Superior temporal gyrus (tissue), 1 donor: ENCODE results near the gene ZNF836.

Experiments
- DNase-seq: peaks from one replicate; pipeline ENCODE4 v3.0.0-alpha.2; 2016; ENCODE audit errors: extremely low spot score

ZNF836 gene

GRCh38 chr19:52188822-52189734 lies 17.7 kb upstream of the ZNF836 start:
- DNase-seq: peak; percentile 59

DNA sequence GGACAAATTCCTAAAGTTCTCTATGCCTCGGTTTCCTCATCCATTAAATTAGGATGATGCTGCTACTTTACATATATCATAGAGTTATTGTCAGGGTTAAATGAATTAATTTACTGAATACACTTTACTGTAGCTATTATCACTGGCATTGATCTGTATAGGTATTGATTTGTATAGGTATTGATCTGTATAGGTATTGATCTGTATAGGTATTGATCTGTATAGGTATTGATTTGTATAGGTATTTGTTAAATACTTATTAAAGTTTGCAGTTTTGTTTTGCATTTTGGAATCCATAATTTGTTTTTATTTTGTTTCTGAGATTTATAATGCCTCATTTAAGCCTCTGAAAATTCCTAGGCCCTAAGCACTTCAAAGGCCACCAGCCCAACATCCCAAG lies 16.0 kb upstream of the ZNF836 start:
- no peak for DNase-seq

GRCh38 chr19:52176574-52176973 lies 5.2 kb upstream of the ZNF836 start:
- no peak for DNase-seq

- DNase-seq: no peak
These were observed 926 bp upstream of the ZNF836 start for GRCh38 chr19:52172347-52172746.

DNA sequence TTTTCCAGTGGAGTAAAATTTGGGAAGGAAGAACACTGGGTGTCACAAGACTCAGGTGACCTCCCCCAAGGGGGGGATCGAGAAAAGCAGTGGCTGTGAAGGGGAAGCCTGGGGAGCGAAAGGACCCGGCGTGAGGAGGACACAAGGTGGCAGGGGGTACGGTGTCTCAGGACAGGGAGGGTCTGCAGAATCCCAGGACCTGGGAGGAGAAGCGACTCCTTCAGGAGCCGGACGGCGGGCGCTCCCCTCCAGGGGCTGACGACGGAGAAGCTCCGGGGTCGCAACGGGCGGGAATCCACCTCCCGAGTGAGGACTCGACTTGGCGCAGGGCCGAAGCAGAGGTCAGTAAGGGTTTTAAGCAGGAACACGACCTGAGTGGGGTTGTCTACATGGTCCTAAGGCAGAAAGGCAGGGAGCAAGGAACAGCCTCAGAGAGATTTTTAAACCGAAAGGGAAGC lies 529 bp downstream of the ZNF836 start:
- DNase-seq: peak; percentile 6

- DNase-seq: no peak
These were observed 1.1 kb downstream of the ZNF836 start for GRCh38 chr19:52170304-52170703.

DNA sequence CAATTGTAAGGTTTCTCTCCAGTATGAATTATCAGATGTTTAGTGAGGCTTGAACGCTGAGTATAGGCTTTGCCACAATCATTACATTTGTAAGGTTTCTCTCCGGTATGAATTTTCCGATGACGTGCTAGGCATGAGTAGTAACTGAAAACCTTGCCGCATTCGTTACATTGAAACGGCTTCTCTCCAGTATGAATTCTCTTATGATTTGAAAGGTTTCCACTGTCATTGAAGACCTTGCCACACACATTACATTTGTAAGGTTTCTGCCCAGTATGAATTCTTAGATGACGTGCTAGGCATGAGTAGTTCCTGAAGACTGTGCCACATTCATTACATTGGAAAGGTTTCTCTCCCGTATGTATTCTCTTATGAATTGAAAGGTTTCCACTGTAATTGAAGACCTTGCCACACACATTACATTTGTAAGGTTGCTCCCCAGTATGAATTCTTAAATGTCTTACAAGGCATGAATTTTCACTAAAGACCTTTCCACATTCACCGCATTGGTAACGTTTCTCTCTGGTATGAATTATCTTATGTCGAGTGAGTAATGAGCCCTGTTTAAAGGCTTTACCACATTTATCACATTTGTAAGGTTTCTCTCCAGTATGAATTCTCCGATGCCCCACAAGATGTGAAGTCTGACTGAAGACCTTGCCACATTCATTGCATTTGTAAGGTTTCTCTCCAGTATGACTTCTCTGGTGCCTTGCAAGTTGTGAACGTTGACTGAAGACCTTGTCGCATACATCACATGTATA lies 15.6 kb downstream of the ZNF836 start:
- no peak for DNase-seq

GRCh38 chr19:52148256-52148655 lies 23.2 kb downstream of the ZNF836 start:
- no peak for DNase-seq

- DNase-seq: no peak
These were observed 29.3 kb downstream of the ZNF836 start for GRCh38 chr19:52142001-52142595.

DNA sequence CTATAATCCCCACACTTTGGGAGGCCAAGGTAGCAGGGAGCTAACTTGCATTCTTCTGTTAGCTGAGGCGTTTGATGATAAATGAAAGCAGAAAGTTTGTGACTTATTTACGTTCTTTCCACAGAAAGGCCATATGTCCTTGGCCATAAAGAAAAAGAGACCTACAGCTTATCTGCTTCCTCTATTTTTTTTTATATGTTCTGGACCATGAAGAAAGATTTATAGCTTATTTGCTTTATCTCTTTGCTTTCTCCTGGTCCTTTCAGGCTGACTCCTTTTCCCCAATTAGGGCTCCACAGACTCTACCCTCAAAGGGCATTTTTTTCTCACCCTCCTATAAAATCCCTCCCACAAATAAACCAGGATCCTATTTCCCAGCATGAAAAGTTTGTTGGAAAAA lies 30.2 kb downstream of the ZNF836 start:
- no peak for DNase-seq

- DNase-seq: no peak
These were observed 31.2 kb downstream of the ZNF836 start for GRCh38 chr19:52140032-52140710.

DNA sequence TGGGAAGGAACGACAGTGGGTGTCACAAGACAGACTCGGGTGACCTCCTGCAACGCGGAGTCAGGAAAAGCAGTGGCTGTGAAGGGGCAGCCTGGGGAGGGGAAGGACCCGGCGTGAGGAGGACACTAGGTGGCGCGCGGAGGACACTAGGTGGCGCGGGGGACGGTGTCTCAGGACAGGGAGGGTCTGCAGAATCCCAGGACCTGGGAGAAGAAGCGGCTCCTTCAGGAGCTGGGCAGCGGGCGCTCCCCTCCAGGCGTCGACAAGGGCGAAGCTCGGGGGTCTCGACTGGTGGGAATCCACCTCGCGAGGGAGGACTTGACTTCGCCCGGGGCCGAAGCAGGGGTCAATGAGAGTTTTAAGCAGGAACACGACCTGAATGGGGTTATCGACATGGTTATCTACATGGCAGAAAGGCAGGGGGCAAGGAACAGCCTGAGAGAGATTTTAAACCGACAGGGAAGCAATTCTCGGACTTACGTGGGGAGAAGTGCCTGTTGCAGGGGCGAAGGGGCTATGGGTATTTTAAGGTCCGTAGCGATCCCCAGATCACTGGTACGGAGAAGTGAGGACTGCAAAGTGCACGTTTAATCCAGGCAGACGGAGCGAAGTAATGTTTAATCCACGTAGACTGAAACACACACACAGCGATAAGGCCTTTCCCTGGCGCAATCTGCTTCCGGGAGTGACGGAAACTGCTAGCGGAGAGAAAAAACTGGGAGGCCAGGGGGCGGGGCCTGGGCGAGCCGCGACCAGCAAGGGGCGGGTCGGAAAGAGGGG lies 32.0 kb downstream of the ZNF836 start, which contains the start of gene ZNF616:
Gene ZNF616 (minus strand): TSS at position 687 of the 780 bp plus-strand sequence. CDS start 9,426 bp downstream, outside the sequence.
- peak; percentile 95 for DNase-seq

- DNase-seq: no peak
These were observed 32.5 kb downstream of the ZNF836 start for GRCh38 chr19:52138983-52139251.

DNA sequence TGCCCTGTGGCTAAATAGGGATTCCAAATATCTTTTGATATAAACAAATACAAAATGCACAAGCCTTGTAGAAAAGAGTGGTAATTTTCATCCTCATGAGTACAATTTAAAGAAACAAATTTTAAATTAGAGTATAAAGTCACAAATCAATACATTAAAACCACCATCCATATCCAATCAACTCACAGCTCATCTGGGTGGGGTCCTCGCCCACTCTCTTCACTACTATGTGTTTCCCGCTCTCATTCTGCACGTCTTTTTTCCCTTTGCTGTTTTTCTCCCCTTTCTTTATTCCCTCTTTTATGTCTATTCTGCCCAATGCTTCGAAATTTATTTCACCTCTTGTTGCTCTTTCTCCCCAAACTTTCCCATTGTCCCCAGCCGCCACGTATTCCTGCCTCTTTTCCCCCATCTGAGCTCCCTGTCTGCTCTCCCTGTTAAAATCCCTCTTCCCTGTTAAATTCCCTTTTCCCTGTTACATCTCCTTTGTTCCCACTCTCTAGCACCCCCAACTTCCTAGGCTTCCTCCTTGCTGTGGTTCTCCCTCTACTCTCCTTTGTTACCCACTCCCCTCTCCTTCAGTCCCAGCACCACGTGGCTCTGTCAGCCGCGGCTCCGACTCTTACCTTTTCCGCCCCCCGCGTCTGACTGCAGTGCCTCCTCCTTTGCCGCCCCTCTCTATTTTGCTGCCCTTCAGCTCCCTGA lies 33.0 kb downstream of the ZNF836 start:
- DNase-seq: no peak

DNA sequence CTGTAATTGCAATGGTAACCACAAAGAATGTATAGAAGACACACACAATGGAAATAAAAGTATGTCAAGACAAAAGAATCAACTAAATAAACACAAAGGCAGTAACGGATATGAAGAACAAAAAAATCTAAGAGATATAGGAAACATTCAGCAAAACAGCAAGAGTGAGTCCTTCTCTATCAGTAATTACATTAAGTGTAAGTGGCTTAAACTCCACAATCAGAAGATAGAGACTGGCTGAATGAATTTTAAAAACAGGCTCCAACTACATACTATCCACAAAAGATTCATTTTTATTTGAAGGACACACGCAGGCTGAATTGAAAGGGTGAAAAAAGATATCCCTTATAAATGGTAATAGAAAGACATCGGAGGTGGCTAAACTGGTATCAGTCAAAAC lies 51.1 kb downstream of the ZNF836 start:
- no peak for DNase-seq

GRCh38 chr19:52115526-52116053 lies 55.8 kb downstream of the ZNF836 start:
- no peak for DNase-seq

DNA sequence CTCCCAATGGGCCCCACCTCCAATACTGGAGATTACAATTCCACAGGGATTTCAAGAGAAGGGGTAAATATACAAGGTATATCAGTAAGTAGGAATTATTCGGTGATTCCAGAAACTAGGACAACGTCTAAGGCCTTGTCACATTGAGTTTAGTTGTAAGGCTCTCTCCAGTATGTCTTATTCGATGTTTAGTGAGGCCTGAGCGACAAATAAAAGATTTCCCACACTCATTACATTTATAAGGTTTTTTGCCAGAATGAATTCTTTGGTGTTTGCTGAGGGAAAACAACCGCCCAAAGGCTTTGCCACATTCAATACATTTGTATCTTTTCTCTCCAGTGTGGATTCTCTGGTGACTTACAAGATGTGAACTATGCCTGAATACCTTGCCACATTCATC lies 56.7 kb downstream of the ZNF836 start:
- no peak for DNase-seq

GRCh38 chr19:52112624-52113023 lies 58.8 kb downstream of the ZNF836 start:
- DNase-seq: no peak

DNA sequence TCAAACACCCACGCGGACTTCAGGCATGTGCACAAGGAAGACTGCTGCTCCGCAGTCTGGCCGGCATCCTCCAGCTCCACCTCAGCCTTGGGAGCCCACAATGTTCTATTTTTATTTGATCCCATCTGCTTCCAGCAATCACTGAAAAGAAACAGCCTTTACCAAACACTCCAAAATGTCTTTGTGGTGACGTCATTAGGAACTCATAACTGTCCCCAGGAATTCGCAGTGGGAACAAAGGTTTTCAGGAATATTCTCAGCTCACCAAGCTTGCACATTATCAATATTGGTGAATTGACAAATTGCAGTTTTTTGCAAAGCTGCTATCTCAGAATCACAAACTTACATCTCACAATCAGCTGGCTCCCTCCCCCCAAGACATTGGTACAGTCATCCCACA lies 60.6 kb downstream of the ZNF836 start:
- no peak for DNase-seq
